GM18507 (cell line): Measurements from ENCODE around the gene METTL15.
"Not testable (repeated sequence)": the region's sequence is repeated elsewhere in the genome, so short reads cannot be mapped to it uniquely, and the experiment has no call there.

Experiments
- DNase-seq: peaks from one replicate; pipeline ENCODE4 v3.0.0; 2011; ENCODE audit warnings: low read depth; ENCODE audit not compliant: insufficient read length; ENCODE audit errors: extremely low spot score
- FAIRE-seq: peaks from 2 replicates; lab custom pipeline; 2011; peaks lifted over from hg19 to GRCh38; lab: Jason Lieb, UNC

The METTL15 gene

DNA sequence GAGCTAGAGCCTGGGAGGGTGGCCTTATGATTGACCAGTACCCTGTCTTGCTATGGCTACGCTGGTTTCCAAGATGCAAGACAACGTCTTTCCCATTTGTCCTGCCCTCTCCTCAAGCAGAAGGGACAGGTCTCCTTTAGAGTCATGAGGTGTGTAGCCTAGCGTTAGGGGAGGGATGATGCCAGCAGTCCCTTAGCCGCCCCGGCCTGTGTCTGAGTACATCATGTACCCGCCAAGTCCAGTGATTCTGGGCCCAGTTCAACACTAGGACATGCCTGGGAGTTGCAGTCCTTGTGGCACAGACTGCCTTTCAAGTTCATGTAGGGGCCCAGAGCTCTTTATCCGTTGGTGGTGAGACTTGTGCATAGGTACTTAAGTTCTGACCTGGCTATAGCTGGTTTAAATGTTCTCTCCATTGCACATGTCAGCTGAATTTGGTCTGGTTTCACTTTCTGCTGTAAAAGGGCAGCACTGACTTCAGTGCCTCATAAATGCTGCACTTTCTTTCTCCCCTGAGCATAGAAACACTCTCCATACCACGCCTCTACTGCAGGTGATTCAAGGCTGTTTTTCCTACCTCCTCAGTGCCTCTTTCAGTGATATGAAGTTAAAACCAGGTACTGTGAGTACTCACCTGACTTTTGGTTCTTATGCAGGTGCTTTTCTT is 151.1 kb downstream of the METTL15 start:
- no peak for FAIRE-seq
- DNase-seq, result no peak

DNA sequence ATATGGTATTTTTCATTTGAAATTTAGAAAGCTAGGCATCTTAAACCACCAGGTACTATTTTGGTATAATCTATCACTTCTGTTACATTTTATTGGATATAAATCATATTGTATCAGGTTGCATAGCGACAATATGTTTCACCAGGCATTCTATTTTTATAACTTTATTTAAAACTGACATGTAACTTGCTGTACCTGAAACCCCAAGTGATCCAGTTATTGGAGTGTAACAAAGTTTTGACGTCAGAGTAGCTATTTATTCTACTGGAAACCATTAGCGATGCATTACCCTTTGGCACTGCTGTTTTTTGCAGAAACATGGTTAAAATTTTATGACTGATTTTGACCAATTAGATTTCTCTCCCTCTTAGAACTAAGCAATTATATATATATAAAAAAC is 160.7 kb downstream of the METTL15 start:
- FAIRE-seq, result no peak
- DNase-seq, result no peak

DNA sequence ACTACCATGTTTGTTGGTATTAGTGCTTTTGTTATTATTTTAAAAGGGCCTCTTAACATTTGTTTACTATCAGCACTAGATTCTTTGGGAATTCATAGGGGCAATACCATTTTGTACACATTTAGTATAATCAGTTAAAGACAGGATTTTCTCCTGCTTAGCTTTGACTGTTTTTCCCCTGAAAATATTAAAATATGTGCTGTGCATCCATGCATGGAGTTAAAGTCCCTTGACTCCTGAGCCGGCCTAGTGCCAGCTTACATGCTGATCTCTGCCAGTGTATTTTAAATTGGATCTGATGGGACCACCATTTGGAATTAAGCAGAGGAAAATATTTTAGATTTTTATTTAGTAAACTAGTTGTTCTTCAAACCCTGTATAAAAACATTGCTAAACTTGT is 161.4 kb downstream of the METTL15 start:
- FAIRE-seq, result no peak
- DNase-seq, result no peak

DNA sequence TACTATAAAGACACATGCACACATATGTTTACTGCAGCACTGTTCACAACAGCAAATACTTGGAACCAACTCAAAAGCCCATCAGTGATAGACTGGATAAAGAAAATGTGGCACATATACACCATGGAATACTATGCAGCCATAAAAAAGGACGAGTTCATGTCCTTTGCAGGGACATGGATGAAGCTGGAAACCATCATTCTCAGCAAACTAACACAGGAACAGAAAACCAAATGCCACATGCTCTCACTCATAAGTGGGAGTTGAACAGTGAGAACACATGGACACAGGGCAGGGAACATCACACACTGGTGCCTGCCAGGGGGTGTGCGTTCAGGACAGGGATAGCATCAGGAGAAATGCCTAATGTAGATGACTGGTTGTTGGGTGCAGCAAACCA is 164.1 kb downstream of the METTL15 start:
- not testable (repeated sequence) for FAIRE-seq, DNase-seq

DNA sequence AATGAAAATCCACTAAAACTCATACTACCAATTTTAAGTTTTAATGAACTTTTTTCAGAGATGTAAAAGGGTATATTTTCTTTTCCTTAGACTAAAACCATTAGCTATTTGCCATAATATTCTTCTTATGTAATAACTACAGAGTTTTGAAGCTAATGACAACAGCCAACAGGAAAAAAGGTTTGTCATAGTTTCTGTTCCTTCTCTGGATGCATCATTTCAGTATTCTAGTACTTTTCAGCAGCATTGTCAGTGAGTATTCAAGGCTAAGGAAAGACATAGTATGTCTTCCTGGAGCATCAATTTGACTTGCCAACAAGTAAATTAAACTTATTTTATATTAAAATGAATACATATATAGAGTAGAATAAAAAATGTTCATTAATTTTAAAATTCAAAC is 166.0 kb downstream of the METTL15 start:
- DNase-seq, result no peak
- no peak for FAIRE-seq

DNA sequence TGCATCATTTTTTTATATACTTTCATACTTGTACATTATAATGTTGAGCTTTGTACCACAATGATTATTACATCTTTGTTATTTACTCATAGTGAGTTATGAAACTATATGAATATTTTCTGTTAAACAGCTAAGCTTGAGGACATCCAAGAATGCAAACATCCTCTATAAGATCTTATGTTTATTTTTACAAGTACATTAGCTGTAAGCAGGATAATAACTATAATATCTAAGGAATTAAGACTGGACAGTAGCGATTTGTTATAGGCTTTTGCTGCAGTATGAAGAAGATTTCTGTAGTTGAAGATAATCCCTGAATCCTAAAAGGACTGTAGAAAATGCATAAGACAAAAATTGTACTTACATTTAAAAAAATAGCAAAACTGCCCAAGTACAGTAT is 176.0 kb downstream of the METTL15 start:
- DNase-seq, result no peak
- FAIRE-seq, result no peak

DNA sequence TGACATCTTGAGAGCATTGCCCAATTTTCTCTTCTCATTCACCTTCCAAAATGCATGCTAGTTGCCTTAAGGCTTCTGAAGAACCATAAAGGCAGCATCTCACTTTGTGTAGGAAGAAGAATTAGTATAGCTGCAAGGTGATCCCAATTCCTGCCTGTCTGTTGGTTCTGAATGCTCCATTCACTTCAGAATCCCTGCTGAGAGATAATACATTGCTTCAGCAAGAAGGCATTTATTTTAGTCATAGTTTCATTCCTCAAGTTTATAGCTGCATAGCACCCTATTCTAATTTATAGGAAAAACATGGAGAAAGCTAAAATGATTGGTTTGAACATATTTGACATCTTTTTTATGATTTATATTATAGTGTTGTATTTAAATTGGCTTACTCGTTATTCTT is 181.3 kb downstream of the METTL15 start:
- no peak for DNase-seq
- FAIRE-seq, result no peak

DNA sequence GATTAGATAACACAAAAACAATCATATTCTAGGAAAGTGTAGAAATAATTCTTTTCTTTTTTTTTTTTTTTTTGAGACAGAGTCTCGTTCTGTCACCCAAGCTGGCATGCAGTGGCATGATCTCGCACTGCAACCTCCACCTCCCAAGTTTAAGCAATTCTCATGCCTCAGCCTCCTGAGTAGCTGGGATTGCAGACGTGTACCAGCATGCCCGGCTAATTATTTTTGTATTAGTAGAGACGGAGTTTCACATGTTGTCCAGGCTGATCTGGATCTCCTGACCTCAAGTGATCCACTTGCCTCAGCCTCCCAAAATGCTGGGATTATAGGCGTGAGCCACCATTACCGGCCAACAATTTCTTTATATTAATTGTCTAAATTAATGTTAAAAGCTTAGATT is 182.8 kb downstream of the METTL15 start:
- not testable (repeated sequence) for DNase-seq, FAIRE-seq

DNA sequence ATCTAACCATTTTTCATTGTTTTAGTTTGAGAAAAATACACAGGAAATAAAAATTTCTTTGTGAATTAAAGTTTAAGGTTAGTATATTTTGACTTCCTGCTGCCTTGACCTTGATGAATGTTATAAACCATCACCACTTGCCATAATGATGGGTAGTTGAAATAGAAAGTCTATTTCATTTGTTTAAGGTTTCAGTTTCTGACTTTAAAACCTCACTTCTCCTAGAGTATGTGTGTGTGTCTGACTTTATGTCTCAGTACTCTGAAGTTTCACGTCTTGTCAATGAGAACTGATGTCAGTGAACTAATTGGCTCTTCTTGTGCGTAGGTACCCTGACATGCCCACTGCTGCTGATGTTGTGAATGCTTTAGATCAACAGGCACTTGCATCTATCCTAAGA is 188.2 kb downstream of the METTL15 start:
- DNase-seq (no peak), FAIRE-seq (peak; percentile 21)

DNA sequence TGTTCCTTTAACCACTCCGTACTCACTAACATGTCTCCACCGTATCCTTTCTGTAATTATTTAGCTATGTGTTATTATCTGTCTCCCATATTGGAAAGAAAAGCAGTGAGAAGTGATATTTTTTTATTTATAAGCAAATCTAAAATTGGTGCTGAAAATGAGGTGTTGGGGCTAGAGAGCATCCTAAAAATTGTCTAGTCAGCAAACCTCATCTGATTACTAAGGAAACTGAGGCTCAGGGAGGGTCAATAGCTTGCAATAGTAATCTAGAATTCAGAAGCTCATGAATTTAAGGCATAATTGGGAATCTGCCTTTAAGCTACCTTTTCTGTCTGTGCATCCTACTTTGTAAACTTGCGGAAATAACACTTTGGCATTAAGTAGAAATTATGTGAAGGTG is 190.0 kb downstream of the METTL15 start:
- FAIRE-seq (no peak), DNase-seq (no peak)

DNA sequence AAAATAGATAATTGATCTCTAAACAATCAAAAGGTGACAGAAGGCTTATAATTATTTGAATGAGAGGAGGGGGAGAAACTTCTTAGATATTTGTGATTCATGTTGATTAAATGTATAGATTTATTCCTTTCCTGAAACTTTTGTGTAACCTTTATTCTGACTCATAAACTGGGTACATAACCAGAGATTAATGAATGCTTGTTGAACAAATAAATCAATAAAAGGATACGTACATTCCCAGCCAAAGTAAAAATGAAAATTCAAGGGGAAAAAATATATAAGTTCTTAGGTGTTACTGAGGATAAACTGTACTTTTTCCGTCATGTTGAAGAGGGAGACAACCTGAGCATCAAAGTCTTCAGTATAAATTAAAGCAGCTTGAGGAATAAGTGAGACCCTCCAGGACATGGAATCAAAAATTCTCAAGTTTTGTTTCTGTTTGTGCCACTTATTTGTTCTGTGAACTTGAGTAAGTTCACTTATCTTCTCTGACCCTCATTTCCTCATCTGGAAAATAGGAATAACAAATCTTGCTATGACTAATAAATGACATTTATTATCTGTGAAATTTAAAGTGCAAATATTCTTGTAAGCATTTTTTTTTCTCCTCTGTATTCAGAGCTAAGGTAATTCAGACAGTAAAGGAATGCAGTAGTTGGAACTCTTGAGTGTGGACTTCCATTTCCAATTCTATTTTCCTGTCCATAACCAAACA is 195.4 kb downstream of the METTL15 start:
- no peak for DNase-seq
- FAIRE-seq, result no peak

DNA sequence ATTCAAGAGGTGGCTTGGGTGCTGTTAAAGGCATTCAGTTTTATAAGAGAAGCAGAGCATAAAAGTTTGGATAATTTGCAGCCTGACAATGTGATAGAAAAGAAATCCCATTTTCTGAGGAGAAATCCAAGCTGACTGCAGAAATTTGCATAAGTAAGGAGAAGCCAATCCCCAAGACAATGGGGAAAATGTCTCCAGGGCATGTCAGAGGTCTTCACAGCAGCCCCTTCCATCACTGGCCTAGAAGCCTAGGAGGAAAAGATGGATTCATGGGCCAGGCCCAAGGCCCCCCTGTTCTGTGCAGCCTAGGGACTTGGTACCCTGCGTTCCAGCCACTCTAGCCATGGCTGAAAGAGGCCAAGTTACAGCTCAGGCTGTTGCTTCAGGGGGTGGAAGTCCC is 207.3 kb downstream of the METTL15 start:
- FAIRE-seq (no peak), DNase-seq (no peak)

DNA sequence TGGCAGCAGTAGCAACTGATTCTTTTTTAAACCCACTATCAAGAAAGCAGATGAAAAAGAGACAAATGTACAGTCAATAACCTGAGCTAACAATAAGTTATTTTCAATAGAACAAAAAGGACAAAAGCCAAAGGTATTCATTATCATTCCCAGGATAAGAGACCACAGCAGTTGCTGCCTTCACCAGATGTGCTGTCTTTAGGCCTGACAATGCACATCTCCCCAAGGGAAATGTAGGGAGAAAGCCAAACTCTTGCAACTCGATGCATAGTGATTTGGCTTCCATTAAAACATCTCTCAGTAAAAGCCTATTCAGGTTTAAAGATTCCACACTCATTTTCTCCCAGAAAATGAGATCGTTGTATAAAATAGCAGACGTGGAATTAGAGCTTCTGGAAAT is 210.7 kb downstream of the METTL15 start:
- DNase-seq (no peak), FAIRE-seq (no peak)

DNA sequence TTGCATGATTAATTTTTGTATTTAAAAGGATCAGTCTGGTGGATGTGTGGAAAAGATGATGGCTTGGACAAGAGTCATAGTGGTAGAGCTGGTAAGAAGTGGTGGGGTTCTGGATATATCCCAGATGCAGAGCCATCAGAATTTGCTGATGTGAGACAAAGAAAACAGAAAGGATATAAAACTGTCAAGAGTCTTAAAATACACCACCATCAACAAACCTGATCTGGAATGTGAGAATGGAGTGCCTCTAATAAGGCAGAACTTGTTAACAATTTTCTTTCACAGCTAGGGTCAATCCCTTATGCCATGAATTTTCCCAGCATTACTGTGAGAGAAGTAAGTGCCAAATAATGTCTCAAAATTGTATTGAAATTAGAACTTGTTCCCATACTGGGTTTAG is 215.4 kb downstream of the METTL15 start:
- FAIRE-seq (no peak), DNase-seq (no peak)

DNA sequence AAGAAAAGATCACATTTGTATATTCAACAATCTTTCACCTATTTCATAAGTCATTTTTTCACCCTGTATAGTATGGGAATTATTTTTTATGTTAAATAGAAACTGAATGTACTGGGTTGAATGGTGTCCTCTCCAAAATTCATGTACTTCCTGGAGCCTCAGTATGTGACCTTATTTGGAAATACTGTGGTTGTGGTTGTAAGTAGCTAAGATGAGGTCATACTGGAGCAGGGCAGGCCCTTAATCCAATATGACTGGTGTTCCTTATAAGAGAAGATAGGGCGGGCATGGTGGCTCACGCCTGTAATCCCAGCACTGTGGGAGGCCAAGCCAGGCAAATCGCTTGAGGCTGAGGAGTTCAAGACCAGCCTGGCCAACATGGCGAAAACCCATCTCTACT is 224.2 kb downstream of the METTL15 start:
- FAIRE-seq, DNase-seq: not testable (repeated sequence)

DNA sequence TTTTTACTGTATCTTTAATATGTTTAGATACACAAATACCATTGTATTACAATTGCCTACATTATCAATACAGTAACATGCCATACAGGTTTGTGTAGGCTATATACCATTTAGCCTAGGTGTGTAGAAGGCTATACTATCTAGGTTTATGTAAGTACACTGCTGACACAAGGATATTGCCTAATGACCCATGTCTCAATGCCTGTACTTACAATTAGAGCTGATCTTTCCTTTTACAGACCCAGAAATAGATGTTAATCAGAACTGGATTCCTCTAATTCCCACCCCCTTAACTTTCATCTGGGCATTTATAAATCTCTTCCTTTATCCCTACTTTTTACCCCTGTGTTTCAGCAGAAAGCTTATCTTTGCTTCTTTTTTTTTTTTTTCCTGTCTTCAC is 229.5 kb downstream of the METTL15 start:
- DNase-seq, result no peak
- no peak for FAIRE-seq

DNA sequence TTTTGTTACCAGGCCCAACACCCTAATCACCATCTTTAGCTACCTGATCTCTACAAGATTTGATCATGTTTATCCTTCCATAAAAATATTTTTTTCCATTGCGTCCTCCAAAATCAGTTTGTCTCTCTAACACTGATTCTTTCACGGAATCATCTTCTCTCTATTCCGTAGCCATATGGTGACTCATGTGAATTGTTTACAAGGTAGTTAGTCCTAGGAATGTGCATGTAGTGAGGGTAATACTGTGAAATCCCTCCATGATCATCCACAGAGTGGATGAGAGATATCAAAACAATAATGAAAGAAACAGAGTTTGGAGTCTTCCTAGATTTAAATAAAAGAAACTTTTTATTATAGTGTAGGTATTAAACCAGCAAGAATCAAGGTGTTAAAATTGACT is 230.2 kb downstream of the METTL15 start:
- DNase-seq, result no peak
- FAIRE-seq, result no peak

DNA sequence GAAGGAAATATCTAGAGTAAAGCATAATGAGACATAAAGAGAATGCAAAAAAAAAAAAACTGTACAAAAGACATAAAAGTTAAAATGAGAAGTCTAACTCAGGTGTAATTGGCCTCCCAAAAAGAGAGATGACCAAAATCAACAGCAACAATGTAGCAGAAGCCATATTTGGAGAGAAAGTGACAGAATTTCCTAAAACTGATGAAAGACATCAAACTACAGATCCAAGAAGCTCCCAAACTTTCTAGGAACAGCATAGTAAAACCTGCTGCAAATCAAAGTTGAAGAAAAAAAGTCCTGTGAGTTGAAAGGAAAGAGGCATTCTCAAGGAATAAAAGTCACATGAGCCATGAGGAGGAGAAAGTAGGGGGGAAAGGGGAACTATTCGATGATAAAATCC is 231.3 kb downstream of the METTL15 start:
- DNase-seq, result no peak
- no peak for FAIRE-seq

DNA sequence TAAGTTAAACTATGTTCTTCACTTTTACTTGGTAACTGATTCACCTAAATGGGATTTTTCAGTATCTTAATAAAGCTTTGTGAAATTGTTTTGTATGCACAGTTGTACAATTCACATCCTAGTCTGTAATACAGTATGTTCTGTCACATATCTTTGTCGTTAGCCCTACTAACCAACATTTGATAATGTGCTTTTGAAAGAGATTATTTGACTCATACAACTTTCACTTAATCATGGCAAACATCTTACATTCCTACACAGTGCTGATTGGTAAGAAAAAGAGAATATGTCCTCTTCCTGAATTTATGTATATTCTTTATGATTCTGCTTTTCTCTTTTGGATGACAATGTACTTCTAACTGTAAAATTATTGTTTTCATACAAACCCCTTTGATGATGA is 234.5 kb downstream of the METTL15 start:
- FAIRE-seq, result no peak

DNA sequence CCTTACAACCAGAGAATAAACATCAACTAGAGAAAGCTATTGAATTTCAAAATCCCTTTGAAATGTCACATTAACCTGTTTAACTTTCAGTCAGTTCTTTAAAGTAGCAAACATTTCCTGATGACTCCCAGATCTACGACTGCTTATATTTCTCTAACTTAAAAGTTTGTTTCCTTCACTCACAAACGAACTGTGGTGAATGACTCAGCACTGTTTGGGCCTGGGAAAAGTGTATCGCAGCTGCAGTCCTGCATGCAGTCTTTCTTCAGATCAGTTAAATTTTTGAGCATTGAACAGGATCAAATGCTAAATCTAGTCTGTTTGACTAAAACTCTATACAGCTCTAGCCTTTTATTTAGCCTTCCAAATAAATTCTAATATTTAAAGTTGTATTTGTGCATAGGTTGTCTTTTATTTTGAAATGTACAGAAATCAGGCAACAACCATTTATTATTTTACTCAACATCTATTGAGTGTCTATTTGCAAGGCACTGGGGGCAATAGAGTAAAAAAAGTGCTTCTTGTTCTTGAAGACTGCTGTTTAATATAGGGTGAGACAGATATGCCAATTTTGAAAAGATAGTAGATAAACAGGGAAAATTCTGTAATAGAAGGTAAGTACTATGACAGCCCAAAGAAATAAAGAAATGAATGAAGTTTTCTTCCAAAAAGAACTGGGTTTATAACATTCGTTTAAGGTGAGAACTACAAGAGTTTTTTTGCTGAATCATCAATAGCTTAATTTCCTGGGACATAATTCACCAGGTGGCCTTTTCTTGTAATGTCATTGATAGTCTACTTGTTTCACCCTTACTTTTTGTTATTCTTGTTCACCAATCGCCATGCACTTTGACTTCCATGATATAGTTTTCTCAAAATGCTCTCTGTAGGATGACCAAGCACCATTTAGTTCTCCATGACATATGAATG is 235.4 kb downstream of the METTL15 start:
- no peak for FAIRE-seq

More for the DNA sequence above, 234.5 kb downstream of the METTL15 start:
- no peak for DNase-seq

More for the DNA sequence above, 235.4 kb downstream of the METTL15 start:
- DNase-seq, result no peak
